ENCODE results near the gene CCDC47. TPM values are rescaled to one million over a fixed set of nuclear protein-coding genes. Genes with fewer than 3 reads are reported as not detected.
A peak's percentile ranks its signal among the peaks of the same experiment; 100 is the strongest.

CCDC47 gene
- total RNA-seq, 1 experiment from 2014 or later: 79.4 TPM

GRCh38 chr17:63780507-63780906 lies 7.1 kb upstream of the CCDC47 start:
- Histone ChIP-seq H3K4me2 (ENCODE audit: insufficient read depth, insufficient read length, low read length) (no peak overlapping the region), H2BK120ac (ENCODE audit: low read depth, low read length, poor library complexity, severe bottlenecking) (no peak overlapping the region), H3K4me1 (ENCODE audit: insufficient read depth, low read length) (no peaks in the 10 kb centered on the region; the same call in 1 of the 2 replicates), H3T11ph (ENCODE audit: low read length) (no peak overlapping the region), H2BK12ac (ENCODE audit: insufficient read length, low read depth, low read length) (no peak overlapping the region), H3K14ac (ENCODE audit: insufficient read depth, low read length) (no peak overlapping the region), H3K79me1 (ENCODE audit: insufficient read depth, low read depth, low read length, poor library complexity, severe bottlenecking) (no peaks in the 10 kb centered on the region), H2BK15ac (ENCODE audit: low read depth, low read length) (no peak overlapping the region), H2BK20ac (ENCODE audit: low read depth, low read length, poor library complexity, severe bottlenecking) (no peak overlapping the region), H2AFZ (ENCODE audit: low read length) (no peak overlapping the region), H4K91ac (ENCODE audit: insufficient read length, low read depth, low read length) (no peak overlapping the region), H3K27me3 (ENCODE audit: insufficient read depth, low read length) (no peaks in the 10 kb centered on the region), H4K5ac (ENCODE audit: insufficient read length, low read depth, low read length) (no peak overlapping the region), H3K18ac (ENCODE audit: insufficient read length, low read depth, low read length) (no peak overlapping the region), H4K20me1 (ENCODE audit: control insufficient read depth, insufficient read depth, insufficient read length) (peaks cover 2% of the 10 kb centered on the region), H3K9me3 (ENCODE audit: control insufficient read depth, low read depth, low read length) (no peaks in the 10 kb centered on the region), H3K9ac (ENCODE audit: extremely low read depth, insufficient read length, low read length) (no peak overlapping the region), H2BK5ac (ENCODE audit: insufficient read length, low read length) (no peak overlapping the region), H2AK5ac (ENCODE audit: insufficient read length, low read length) (no peak overlapping the region), H3K27ac (ENCODE audit: insufficient read length, low read depth, low read length) (no peak overlapping the region), H3K56ac (ENCODE audit: insufficient read length, low read depth, low read length) (no peak overlapping the region), H3K23me2 (ENCODE audit: insufficient read length, low read depth, low read length, poor library complexity, severe bottlenecking) (peaks cover under 1% of the 10 kb centered on the region), H3K4ac (ENCODE audit: low read depth, low read length) (no peak overlapping the region), H4K8ac (replicated peaks; ENCODE audit: insufficient read length, low read depth, low read length) (no peak overlapping the region), H3K23ac (ENCODE audit: insufficient read length, low read depth, low read length) (no peak overlapping the region), H3K79me2 (ENCODE audit: insufficient read depth, low read length) (peaks cover 68% of the 10 kb centered on the region)
- no peak for TF ChIP-seq CTCF (conservative IDR thresholded peaks at IDR 0.05)
- no CpG with 5 or more reads among the region's 1 CpG for WGBS (ENCODE audit: extremely low coverage, insufficient read length, low lambda C conversion rate)
- H3K27ac Mint-ChIP-seq: 0 out of 7 replicates have a peak overlapping the region, but pooled peaks of 1 of the 3 experiments have one; percentile 8
- H3K4me3 Mint-ChIP-seq: no peak overlapping the region
- no peak for DNase-seq
- H3K27me3 Mint-ChIP-seq (ENCODE audit: low read depth): no peaks in the 10 kb centered on the region
- H3K4me1 Mint-ChIP-seq: peaks cover 9 to 12% of the 10 kb centered on the region in 2 experiments
- no peaks in the 10 kb centered on the region for H3K9me3 Mint-ChIP-seq
- H3K36me3 Mint-ChIP-seq (ENCODE audit: insufficient read depth in 1 of 3, low read depth in 3 of 3): peaks cover 19 to 53% (median 52%) of the 10 kb centered on the region in 3 experiments; a peak in 6 of 7 replicates
